GM12878 (cell line): ENCODE results near the gene PHLDA3. TPM values are rescaled to one million over a fixed set of nuclear protein-coding genes. Genes with fewer than 3 reads are reported as not detected.

Experiments used
- BCL11A ChIP-seq: IDR thresholded peaks from 2 replicates; pipeline ENCODE4 v1.6.1; 2011; ENCODE audit warnings: low read depth, low read length
- BCLAF1 ChIP-seq: fragments of 450-650 bp; IDR thresholded peaks from 2 replicates; pipeline ENCODE4 v1.6.1; 2017; ENCODE audit warnings: antibody characterized with exemption, mild to moderate bottlenecking, moderate library complexity
- CHD1 ChIP-seq: IDR thresholded peaks from 2 replicates; pipeline ENCODE4 v1.6.1; 2012; ENCODE audit warnings: low read depth, low read length, improper control_type of control experiment
- E2F8 ChIP-seq: fragments of 450-650 bp; IDR thresholded peaks from 2 replicates; pipeline ENCODE4 v1.6.1; 2018; ENCODE audit warnings: mild to moderate bottlenecking, low read depth, moderate library complexity; ENCODE audit not compliant: partially characterized antibody
- EGR1 ChIP-seq, 2 experiments: IDR thresholded peaks; 1 replicate in 1 of 2; 2 replicates in 1 of 2; pipeline ENCODE4 v1.6.1; 2011 to 2012; ENCODE audit warnings: low read depth in 2 of 2, low read length in 2 of 2, borderline replicate concordance in 1 of 2, mild to moderate bottlenecking in 1 of 2, moderate library complexity in 1 of 2
- FOXM1 ChIP-seq: IDR thresholded peaks from 2 replicates; pipeline ENCODE4 v1.6.1; 2012; ENCODE audit warnings: low read depth, mild to moderate bottlenecking, inconsistent platforms, low read length, moderate library complexity
- GATAD2B ChIP-seq: fragments of 450-650 bp; conservative IDR thresholded peaks from 2 replicates; pipeline ENCODE4 v1.6.1; 2017; ENCODE audit warnings: low read depth, mild to moderate bottlenecking, moderate library complexity
- HDGF ChIP-seq: fragments of 450-650 bp; IDR thresholded peaks from 2 replicates; pipeline ENCODE4 v1.6.1; 2016; ENCODE audit warnings: antibody characterized with exemption
- IKZF2 ChIP-seq, 2 experiments: fragments of 450-650 bp; IDR thresholded peaks; 2 replicates each; pipeline ENCODE4 v1.6.1; 2017; ENCODE audit warnings: mild to moderate bottlenecking in 2 of 2, moderate library complexity in 2 of 2
- JUNB ChIP-seq: IDR thresholded peaks from 2 replicates; pipeline ENCODE4 v1.6.1; 2016; ENCODE audit warnings: antibody characterized with exemption, mild to moderate bottlenecking
- NR2C2 ChIP-seq: IDR thresholded peaks from 2 replicates; pipeline ENCODE4 v1.6.1; 2011; ENCODE audit warnings: borderline replicate concordance, low read depth; ENCODE audit not compliant: control insufficient read depth, insufficient read length
- PKNOX1 ChIP-seq: fragments of 450-650 bp; IDR thresholded peaks from 2 replicates; pipeline ENCODE4 v1.6.1; 2016; ENCODE audit warnings: mild to moderate bottlenecking
- SIX5 ChIP-seq: IDR thresholded peaks from 2 replicates; pipeline ENCODE4 v1.6.1; 2011; ENCODE audit warnings: mild to moderate bottlenecking, low read depth, low read length, moderate library complexity; ENCODE audit not compliant: severe bottlenecking
- ZBED1 ChIP-seq: IDR thresholded peaks from 2 replicates; pipeline ENCODE4 v1.6.1; 2016; ENCODE audit warnings: borderline replicate concordance
- ZNF274 ChIP-seq: IDR thresholded peaks from one replicate; pipeline ENCODE4 v1.8.0; 2011; ENCODE audit not compliant: insufficient read length, insufficient read depth
- ZZZ3 ChIP-seq: IDR thresholded peaks from 2 replicates; pipeline ENCODE4 v1.6.1; 2011; ENCODE audit warnings: low read depth; ENCODE audit not compliant: control insufficient read depth, insufficient read length
- polyA plus RNA-seq, 11 experiments: library from polyadenylated mRNA; depleted of rRNA in 4 of 11; unstranded in 6 of 11; stranded (reverse) in 5 of 11; fragments of >200 nt; fragmentation: Nextera tagmentation in 4 of 11; fragmentation: Illumina TruSeq in 1 of 11; extraction: Ambion mirVana in 4 of 11; extraction: Trizol in 1 of 11; gene quantifications; 1 replicate in 1 of 11; 2 replicates in 10 of 11; pipeline versions ENCODE4 v1.2.1 to v1.2.3, GENCODE V29; 2011 to 2016; ENCODE audit warnings: inconsistent platforms in 2 of 11, missing spikeins in 2 of 11, low read depth in 1 of 11
- total RNA-seq, 4 experiments: library from RNA; depleted of rRNA in 3 of 4; stranded (reverse); fragments of >200 nt in 3 of 4; fragmentation: Illumina TruSeq in 1 of 4; extraction: Trizol in 1 of 4; gene quantifications; 2 replicates each; pipeline versions ENCODE4 v1.2.1 to v1.2.3, GENCODE V29; 2013 to 2021
- TF ChIP-seq, protein P1 (sequence below): fragments of 450-650 bp; IDR thresholded peaks from 2 replicates; pipeline ENCODE4 v1.6.1; 2017; ENCODE audit warnings: low read depth, mild to moderate bottlenecking, moderate library complexity
- TF ChIP-seq, protein P2 (sequence below), 3 experiments: IDR thresholded peaks in 2 of 3; conservative IDR thresholded peaks in 1 of 3; 2 replicates each; pipeline ENCODE4 v1.5.1; 2011; ENCODE audit warnings: low read depth in 3 of 3, low read length in 3 of 3, mild to moderate bottlenecking in 3 of 3, control low read depth in 2 of 3, moderate library complexity in 2 of 3, inconsistent platforms in 1 of 3, mixed read lengths in 1 of 3; ENCODE audit not compliant: control insufficient read depth in 2 of 3, insufficient read depth in 1 of 3; ENCODE audit errors: extremely low read depth in 1 of 3

Gene PHLDA3
- total and polyA plus RNA-seq, 10 of the 15 experiments (the other 5 are each of a cell fraction or from before 2014, with no cell fraction given), result 0.60 to 57.4 (median 21.8) TPM

DNA sequence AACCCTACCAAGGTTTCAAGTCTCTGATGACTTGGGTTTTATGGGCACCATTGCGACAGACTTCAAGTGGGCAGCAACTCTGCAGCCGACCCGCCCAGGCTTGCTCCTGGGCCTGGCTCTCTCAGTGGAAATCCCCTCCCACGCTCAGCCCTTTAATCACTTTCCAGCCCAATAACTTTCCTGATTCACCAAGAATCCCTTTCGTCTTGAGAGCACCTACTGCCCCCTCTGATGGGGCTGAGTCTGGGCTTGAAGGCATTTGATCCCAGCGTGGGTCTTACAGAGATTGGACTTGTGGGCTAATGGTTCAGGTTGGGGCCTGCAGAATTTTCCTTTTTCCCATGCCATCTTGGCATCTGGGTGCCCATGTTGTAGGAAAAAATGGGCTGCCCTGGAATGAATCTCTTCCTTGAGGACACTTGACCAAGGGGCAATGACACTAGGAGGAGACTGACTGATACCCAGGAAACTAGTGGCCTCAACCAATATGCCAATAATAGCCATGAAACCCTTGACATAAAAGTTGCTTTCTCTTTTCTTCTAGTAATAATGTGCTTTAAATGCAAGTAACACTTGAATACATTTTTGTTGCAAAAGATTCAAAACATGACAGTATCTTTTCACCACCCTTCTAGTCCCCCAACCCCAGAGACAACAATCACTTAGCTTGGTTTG, 7.8 kb upstream of the PHLDA3 start (continued):
- TF ChIP-seq E2F8 (no peak), HDGF (no peak), PKNOX1 (no peak), CHD1 (no peak), FOXM1 (no peak), NR2C2 (no peak), EGR1 (IDR thresholded peaks at IDR 0.05; ENCODE audit: borderline replicate concordance in 1 of 2, low read depth in 2 of 2, low read length in 2 of 2) (peak in 1 of 2 experiments; percentile 10; a peak in 1 of 3 replicates), ZNF274 (no peak), SIX5 (no peak), JUNB (no peak), IKZF2 (IDR thresholded peaks at IDR 0.05) (peak; percentile 43 to 59; a peak in 2 of 4 replicates), ZZZ3 (no peak), BCL11A (no peak), BCLAF1 (no peak), GATAD2B (0 out of 2 replicates have a peak, but pooled peaks have one; percentile 22), ZBED1 (no peak)
- TF ChIP-seq, protein P1, sequence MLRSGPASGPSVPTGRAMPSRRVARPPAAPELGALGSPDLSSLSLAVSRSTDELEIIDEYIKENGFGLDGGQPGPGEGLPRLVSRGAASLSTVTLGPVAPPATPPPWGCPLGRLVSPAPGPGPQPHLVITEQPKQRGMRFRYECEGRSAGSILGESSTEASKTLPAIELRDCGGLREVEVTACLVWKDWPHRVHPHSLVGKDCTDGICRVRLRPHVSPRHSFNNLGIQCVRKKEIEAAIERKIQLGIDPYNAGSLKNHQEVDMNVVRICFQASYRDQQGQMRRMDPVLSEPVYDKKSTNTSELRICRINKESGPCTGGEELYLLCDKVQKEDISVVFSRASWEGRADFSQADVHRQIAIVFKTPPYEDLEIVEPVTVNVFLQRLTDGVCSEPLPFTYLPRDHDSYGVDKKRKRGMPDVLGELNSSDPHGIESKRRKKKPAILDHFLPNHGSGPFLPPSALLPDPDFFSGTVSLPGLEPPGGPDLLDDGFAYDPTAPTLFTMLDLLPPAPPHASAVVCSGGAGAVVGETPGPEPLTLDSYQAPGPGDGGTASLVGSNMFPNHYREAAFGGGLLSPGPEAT, result peak; percentile 62; the same call in 1 of the 2 replicates
- TF ChIP-seq, protein P2, sequence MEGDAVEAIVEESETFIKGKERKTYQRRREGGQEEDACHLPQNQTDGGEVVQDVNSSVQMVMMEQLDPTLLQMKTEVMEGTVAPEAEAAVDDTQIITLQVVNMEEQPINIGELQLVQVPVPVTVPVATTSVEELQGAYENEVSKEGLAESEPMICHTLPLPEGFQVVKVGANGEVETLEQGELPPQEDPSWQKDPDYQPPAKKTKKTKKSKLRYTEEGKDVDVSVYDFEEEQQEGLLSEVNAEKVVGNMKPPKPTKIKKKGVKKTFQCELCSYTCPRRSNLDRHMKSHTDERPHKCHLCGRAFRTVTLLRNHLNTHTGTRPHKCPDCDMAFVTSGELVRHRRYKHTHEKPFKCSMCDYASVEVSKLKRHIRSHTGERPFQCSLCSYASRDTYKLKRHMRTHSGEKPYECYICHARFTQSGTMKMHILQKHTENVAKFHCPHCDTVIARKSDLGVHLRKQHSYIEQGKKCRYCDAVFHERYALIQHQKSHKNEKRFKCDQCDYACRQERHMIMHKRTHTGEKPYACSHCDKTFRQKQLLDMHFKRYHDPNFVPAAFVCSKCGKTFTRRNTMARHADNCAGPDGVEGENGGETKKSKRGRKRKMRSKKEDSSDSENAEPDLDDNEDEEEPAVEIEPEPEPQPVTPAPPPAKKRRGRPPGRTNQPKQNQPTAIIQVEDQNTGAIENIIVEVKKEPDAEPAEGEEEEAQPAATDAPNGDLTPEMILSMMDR (IDR thresholded peaks at IDR 0.05 in 2 of 3, conservative IDR thresholded peaks at IDR 0.05 in 1 of 3; ENCODE audit: control insufficient read depth in 2 of 3, extremely low read depth in 1 of 3, insufficient read depth in 1 of 3, low read depth in 3 of 3, low read length in 3 of 3), result peak in 1 of 3 experiments; percentile 21; a peak in 2 of 6 replicates
